ENCODE data around the gene CLK2. TPM values are rescaled to one million over a fixed set of nuclear protein-coding genes. Genes with fewer than 3 reads are reported as not detected.

CLK2 gene
- total RNA-seq, 2 donors from 2014 or later = 9.8 to 16.4 TPM

DNA sequence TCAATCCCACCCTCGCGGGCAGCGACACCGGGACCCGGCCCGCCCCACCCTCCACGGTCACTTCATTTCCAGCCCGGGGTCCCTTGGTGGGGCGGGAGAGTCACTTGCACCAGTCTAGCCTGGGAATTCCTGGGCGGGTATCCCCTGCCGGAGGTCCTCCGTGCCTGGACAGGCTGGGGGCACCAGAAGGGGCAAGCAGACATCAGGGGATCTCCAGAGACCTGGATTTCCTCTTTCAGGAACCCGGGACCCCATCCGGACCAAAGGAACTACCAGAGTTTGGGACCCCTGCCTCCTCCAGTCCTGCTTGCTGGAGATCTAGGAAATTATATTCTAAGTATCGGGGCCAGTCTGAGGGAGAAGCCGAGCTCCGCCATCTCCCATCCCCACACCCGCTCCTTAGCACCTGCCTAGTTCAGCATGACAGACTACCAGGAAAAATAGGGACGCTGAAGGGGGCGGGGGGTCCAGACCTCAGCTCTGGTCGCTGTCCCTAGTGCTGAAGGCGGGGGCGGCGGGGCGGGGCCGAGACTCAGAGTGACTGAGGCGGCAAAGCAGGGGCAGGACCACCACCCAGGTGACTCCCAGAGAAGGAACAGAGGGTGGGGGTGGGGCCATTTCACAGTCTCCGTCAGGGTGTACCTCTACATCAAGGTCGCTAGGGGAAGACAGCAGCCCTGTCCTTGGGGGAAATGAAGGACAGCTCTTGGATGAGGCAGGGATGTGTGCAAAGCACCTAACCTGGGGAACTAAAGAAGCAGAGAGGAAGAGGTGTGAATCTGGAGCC lies 4.8 kb upstream of the CLK2 start:
- DNase-seq (ENCODE audit: low spot score) = no peak
- Histone ChIP-seq H3K36me3 (no peaks in the 10 kb centered on the region), H3K4me1 (peaks cover 0 to 24% of the 10 kb centered on the region in 2 donors), H3K27ac (peak overlapping the region; percentile 63 to 79), H3K27me3 (no peaks in the 10 kb centered on the region), H3K9me3 (no peaks in the 10 kb centered on the region), H3K4me3 (peak overlapping the region; percentile 61 to 80)
- TF ChIP-seq, protein P1, sequence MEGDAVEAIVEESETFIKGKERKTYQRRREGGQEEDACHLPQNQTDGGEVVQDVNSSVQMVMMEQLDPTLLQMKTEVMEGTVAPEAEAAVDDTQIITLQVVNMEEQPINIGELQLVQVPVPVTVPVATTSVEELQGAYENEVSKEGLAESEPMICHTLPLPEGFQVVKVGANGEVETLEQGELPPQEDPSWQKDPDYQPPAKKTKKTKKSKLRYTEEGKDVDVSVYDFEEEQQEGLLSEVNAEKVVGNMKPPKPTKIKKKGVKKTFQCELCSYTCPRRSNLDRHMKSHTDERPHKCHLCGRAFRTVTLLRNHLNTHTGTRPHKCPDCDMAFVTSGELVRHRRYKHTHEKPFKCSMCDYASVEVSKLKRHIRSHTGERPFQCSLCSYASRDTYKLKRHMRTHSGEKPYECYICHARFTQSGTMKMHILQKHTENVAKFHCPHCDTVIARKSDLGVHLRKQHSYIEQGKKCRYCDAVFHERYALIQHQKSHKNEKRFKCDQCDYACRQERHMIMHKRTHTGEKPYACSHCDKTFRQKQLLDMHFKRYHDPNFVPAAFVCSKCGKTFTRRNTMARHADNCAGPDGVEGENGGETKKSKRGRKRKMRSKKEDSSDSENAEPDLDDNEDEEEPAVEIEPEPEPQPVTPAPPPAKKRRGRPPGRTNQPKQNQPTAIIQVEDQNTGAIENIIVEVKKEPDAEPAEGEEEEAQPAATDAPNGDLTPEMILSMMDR (IDR thresholded peaks at IDR 0.05) = no peak

GRCh38 chr1:155277070-155277901 lies 4.0 kb upstream of the CLK2 start, which contains the start of gene HCN3:
TSS of gene HCN3 (plus strand) at chr1:155277463. CDS start at chr1:155277591, 128 bp downstream.
- Histone ChIP-seq H3K4me1 (peaks cover 0 to 28% of the 10 kb centered on the region in 2 donors), H3K36me3 (no peaks in the 10 kb centered on the region), H3K9me3 (no peaks in the 10 kb centered on the region), H3K27me3 (no peaks in the 10 kb centered on the region), H3K27ac (peak within 1 kb of the TSS; percentile 63 to 79), H3K4me3 (peak within 1 kb of the TSS; percentile 61 to 80)
- peak; percentile 97 for DNase-seq (ENCODE audit: low spot score)
- TF ChIP-seq, protein P1 (IDR thresholded peaks at IDR 0.05) = peak; percentile 72 to 88

- Histone ChIP-seq H3K4me3 (peak overlapping the region; percentile 77 to 94), H3K9me3 (no peaks in the 10 kb centered on the region), H3K36me3 (peaks cover 33% of the 10 kb centered on the region), H3K27ac (peak overlapping the region; percentile 96 to 99), H3K27me3 (no peaks in the 10 kb centered on the region), H3K4me1 (peaks cover 0 to 36% of the 10 kb centered on the region in 2 donors)
- no peak for DNase-seq (ENCODE audit: low spot score)
- TF ChIP-seq, protein P1 (IDR thresholded peaks at IDR 0.05) = no peak
Observed at GRCh38 chr1:155272466-155273342, 600 bp downstream of the CLK2 start.

DNA sequence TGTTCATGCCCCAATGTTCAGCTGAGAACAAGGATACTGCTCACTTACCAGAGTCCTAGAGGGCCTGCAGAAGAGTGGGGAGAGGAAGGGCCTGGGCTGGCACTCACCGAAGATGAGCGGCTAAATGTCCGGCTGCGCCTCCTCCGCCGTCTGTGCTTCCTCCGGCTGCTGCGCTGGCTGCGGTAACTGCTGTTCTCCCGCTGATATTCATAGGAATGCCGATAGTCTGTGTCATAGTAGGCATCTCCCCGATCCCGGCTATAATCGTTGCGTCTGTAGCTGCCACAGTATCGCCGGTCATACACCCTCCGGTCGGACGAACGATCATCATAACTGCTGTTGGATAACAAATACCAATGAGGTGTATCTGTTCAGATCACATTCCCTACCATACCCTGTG lies 3.9 kb downstream of the CLK2 start:
- H3K27ac ChIP-seq = no peak overlapping the region
- H3K4me3 ChIP-seq = no peak overlapping the region
- no peaks in the 10 kb centered on the region for H3K9me3 ChIP-seq
- H3K36me3 ChIP-seq = peaks cover 67% of the 10 kb centered on the region
- H3K27me3 ChIP-seq = no peaks in the 10 kb centered on the region
- peaks cover 0 to 34% of the 10 kb centered on the region in 2 donors for H3K4me1 ChIP-seq
- TF ChIP-seq, protein P1 (IDR thresholded peaks at IDR 0.05) = no peak
- no peak for DNase-seq (ENCODE audit: low spot score)

DNA sequence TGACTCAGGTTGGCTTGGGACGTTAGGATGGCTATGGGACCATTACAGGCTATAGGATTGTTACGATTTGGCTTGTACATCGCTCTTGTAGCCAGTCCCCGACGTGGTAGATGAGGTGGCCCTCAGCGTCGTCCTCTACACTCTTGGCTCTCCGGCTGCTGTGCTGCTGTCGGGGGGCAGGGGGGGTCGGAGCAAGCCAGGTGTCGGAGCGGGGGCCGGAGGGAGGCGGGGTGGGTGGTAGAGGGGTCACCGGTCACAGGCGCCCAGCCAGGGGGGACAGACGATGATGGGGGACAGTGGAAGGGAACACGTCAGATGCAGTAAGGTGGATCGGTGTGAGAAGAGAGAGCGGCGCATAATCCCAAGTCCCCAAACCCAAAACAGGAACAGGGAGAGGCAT lies 4.7 kb downstream of the CLK2 start:
- no peaks in the 10 kb centered on the region for H3K27me3 ChIP-seq
- no peak overlapping the region for H3K4me3 ChIP-seq
- H3K36me3 ChIP-seq = peaks cover 74% of the 10 kb centered on the region
- H3K4me1 ChIP-seq = peaks cover 0 to 30% of the 10 kb centered on the region in 2 donors
- H3K27ac ChIP-seq = no peak overlapping the region
- TF ChIP-seq, protein P1 (IDR thresholded peaks at IDR 0.05) = no peak
- DNase-seq (ENCODE audit: low spot score) = no peak
- H3K9me3 ChIP-seq = no peaks in the 10 kb centered on the region
